K562 treated with DMSO at 1 percent for 24 hours (cell line): ENCODE data around the gene REP15. TPM values are rescaled to one million over a fixed set of nuclear protein-coding genes. Genes with fewer than 3 reads are reported as not detected.

Experiments used
- total RNA-seq: library from RNA; unstranded; fragments of 300-600 nt; gene quantifications from 2 replicates; pipeline ENCODE4 v1.2.3, GENCODE V29; 2022; ENCODE audit warnings: low read depth; ENCODE audit not compliant: insufficient read depth

Gene REP15
- total RNA-seq = not detected in 2 replicates

DNA sequence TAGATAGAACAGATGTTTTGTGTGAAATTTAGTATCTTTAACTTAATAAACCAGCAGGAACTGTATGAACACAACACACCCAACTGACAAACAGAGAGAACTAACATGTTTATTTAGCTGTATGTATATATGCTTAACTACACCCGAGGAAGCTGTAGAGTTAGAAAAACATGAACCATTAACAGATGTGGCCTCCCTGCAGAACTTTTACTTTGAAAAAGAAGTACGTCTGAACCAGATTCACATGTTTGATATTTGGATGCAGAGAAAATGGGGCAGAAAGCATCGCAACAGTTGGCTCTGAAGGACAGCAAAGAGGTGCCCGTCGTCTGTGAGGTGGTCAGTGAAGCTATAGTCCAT lies at the start of gene REP15:
REP15 (plus strand) TSS at position 155 of the 360 bp plus-strand sequence; CDS start at position 271, 116 bp downstream.

DNA sequence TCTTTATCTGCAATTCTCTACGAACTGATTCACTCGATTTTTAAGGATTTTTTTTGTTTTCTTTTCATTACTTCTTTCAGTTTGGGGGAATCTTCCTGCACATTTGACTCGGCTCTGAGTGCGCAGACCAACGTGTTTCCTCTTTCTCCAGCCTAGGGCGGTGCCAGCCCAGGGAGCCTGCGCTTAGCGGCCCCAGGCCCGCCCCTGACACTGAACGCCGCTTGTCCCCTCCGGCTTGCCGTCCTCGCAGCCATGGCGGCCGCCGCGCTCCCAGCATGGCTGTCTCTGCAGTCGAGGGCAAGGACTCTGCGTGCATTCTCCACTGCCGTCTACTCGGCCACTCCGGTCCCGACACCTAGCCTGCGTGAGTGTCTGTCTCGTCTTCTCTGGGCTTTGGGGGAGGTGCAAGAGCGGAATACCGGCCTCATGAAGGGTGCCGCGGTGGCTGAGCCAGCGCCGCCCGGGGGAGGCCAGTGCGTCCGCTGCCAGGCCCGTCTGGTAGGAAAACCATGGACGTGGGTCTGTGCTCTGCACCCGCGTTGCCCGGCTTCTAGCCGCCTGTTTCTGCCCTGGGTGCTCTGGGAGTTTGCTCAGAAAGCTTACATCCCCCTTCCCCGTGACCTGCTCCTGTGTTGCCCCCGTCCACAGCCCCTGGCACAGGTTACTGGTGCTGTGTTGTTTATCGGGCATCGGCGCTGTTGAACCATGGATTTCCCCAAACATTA lies 14.5 kb downstream of the REP15 start, which contains the start of gene MRPS35:
MRPS35 (plus strand) TSS at position 241 of the 725 bp plus-strand sequence; CDS start at position 253, 12 bp downstream.

Other genes starting within 250 kb of the REP15 start
- gene SMCO2, start 249.7 kb upstream of the REP15 start, total RNA-seq = not detected in 2 replicates
- 2.1 and 2.8 TPM in 2 replicates for gene PPFIBP1, start 172.2 kb upstream of the REP15 start, total RNA-seq
- gene MRPS35, start 14.4 kb downstream of the REP15 start, total RNA-seq = 31.5 and 32.0 TPM in 2 replicates
- 16.0 and 20.1 TPM in 2 replicates for gene KLHL42, start 83.8 kb downstream of the REP15 start, total RNA-seq
- gene MANSC4, start 83.8 kb downstream of the REP15 start, total RNA-seq = not detected in 2 replicates